Keratinocyte (primary cell): ENCODE measurements around the gene PLPP1.

Experiments used
- CTCF ChIP-seq, 3 experiments: IDR thresholded peaks in 1 of 3; conservative IDR thresholded peaks in 1 of 3; optimal IDR thresholded peaks in 1 of 3; 2 replicates in 2 of 3; 3 replicates in 1 of 3; pipeline versions ENCODE3 to v1.5.1; 2011; ENCODE audit warnings: low read length in 3 of 3, mild to moderate bottlenecking in 3 of 3, moderate library complexity in 2 of 3, control low read depth in 1 of 3, inconsistent platforms in 1 of 3; ENCODE audit not compliant: insufficient read depth in 2 of 3; ENCODE audit errors: extremely low read depth in 1 of 3
- EZH2 ChIP-seq: IDR thresholded peaks from one replicate; pipeline ENCODE4 v1.6.1; 2012; ENCODE audit warnings: inconsistent platforms, mild to moderate bottlenecking, low read length, moderate library complexity

- TF ChIP-seq EZH2 (no peak), CTCF (optimal IDR thresholded peaks at IDR 0.05 in 1 of 3, IDR thresholded peaks at IDR 0.05 in 1 of 3, conservative IDR thresholded peaks at IDR 0.05 in 1 of 3; ENCODE audit: extremely low read depth in 1 of 3, insufficient read depth in 2 of 3, low read length in 3 of 3) (no peak)
Observed at GRCh38 chr5:55547781-55548180, 13.0 kb upstream of the PLPP1 start.
